Stimulated activated CD8-positive, alpha-beta memory T cell treated with anti-CD3 and anti-CD28 coated beads, Interleukin-7, amount 100 ng/mL, for 1 hour (primary cell): ENCODE measurements around the gene PNPLA2.

Experiments used
- DNase-seq, 2 donors: peaks; one replicate each; pipeline ENCODE4 v3.0.0-alpha.2; 2020; ENCODE audit warnings: low read depth in 2 of 2

Gene PNPLA2

GRCh38 chr11:783581-784015, 35.1 kb upstream of the PNPLA2 start:
- DNase-seq: no peak

- DNase-seq: no peak
Observed at GRCh38 chr11:786235-787083, 32.3 kb upstream of the PNPLA2 start.

- DNase-seq: no peak
Observed at GRCh38 chr11:787084-787675, 31.5 kb upstream of the PNPLA2 start.

- DNase-seq: no peak
Observed at GRCh38 chr11:788009-788640, 30.6 kb upstream of the PNPLA2 start.

- no peak for DNase-seq
Observed at GRCh38 chr11:788953-789940, 29.5 kb upstream of the PNPLA2 start.

GRCh38 chr11:789943-790342, 28.8 kb upstream of the PNPLA2 start, which contains the start of gene CEND1:
Gene CEND1 (minus strand): TSS chr11:790090. CDS start chr11:788576, 1,514 bp downstream.
- no peak for DNase-seq

GRCh38 chr11:790721-791564, 27.8 kb upstream of the PNPLA2 start:
- no peak for DNase-seq

- no peak for DNase-seq
Observed at GRCh38 chr11:791658-792534, 26.8 kb upstream of the PNPLA2 start.

GRCh38 chr11:792535-792821, 26.2 kb upstream of the PNPLA2 start:
- DNase-seq: no peak

GRCh38 chr11:792873-793272, 25.8 kb upstream of the PNPLA2 start:
- DNase-seq: no peak

GRCh38 chr11:793556-793955, 25.2 kb upstream of the PNPLA2 start:
- no peak for DNase-seq

GRCh38 chr11:794013-794765, 24.5 kb upstream of the PNPLA2 start:
- DNase-seq: no peak

- no peak for DNase-seq
Observed at GRCh38 chr11:794766-795633, 23.7 kb upstream of the PNPLA2 start.

GRCh38 chr11:795634-796564, 22.8 kb upstream of the PNPLA2 start:
- DNase-seq: peak in 1 of 2 donors; percentile 44

- no peak for DNase-seq
Observed at GRCh38 chr11:796565-797295, 22.0 kb upstream of the PNPLA2 start.
